ENCODE results near the gene TMEM240.

GRCh38 chr1:1540090-1540817 lies at the start of gene TMEM240:
- no peak for TF ChIP-seq PHF8 (IDR thresholded peaks at IDR 0.05; ENCODE audit: borderline replicate concordance, low read length)
- TF ChIP-seq NBN (IDR thresholded peaks at IDR 0.05; ENCODE audit: low read depth), result no peak
- no peak for TF ChIP-seq ESRRA (IDR thresholded peaks at IDR 0.05; ENCODE audit: borderline replicate concordance, low read depth)
- TF ChIP-seq FOXK2 (conservative IDR thresholded peaks at IDR 0.05 in 1 of 2, IDR thresholded peaks at IDR 0.05 in 1 of 2; ENCODE audit: low read depth in 2 of 2), result no peak
- TF ChIP-seq GATAD2B (IDR thresholded peaks at IDR 0.05; ENCODE audit: borderline replicate concordance), result no peak
- TF ChIP-seq CTCF (IDR thresholded peaks at IDR 0.05 in 2 of 3, conservative IDR thresholded peaks at IDR 0.05 in 1 of 3; ENCODE audit: insufficient read depth in 2 of 3, low read depth in 1 of 3, low read length in 3 of 3), result no peak
- TF ChIP-seq DPF2 (IDR thresholded peaks at IDR 0.05), result no peak
